Astrocyte (in vitro differentiated cells and primary cell): ENCODE measurements around the gene CLDN6. TPM values are rescaled to one million over a fixed set of nuclear protein-coding genes. Genes with fewer than 3 reads are reported as not detected.

Experiments
- DNase-seq: peaks from one replicate; pipeline ENCODE4 v3.0.0-alpha.2; 2010; ENCODE audit warnings: low read depth
- FAIRE-seq: peaks from 2 replicates; lab custom pipeline; 2011; peaks lifted over from hg19 to GRCh38; lab: Jason Lieb, UNC
- H2AFZ ChIP-seq: 2 replicates; pipeline ENCODE4 v1.6.0; 2012; ENCODE audit warnings: low read depth, low read length, inconsistent platforms
- H3K27ac ChIP-seq: 2 replicates; pipeline ENCODE4 v1.5.1; 2011; ENCODE audit warnings: low read depth, low read length, inconsistent platforms
- H3K27me3 ChIP-seq: 2 replicates; pipeline ENCODE4 v1.6.0; 2011; ENCODE audit warnings: low read length, inconsistent platforms; ENCODE audit not compliant: insufficient read depth
- H3K36me3 ChIP-seq: 2 replicates; pipeline ENCODE4 v1.5.1; 2011; ENCODE audit warnings: low read length, inconsistent platforms; ENCODE audit not compliant: insufficient read depth
- H3K4me1 ChIP-seq: 2 replicates; pipeline ENCODE4 v1.5.1; 2011; ENCODE audit warnings: low read length, inconsistent platforms; ENCODE audit not compliant: insufficient read depth
- H3K4me2 ChIP-seq: 2 replicates; pipeline ENCODE4 v1.6.0; 2012; ENCODE audit warnings: low read length, inconsistent platforms
- H3K4me3 ChIP-seq: 2 replicates; pipeline ENCODE4 v1.5.1; 2011; ENCODE audit warnings: low read depth, mild to moderate bottlenecking, low read length, inconsistent platforms; ENCODE audit not compliant: insufficient read depth
- H3K79me2 ChIP-seq: 2 replicates; pipeline ENCODE4 v1.6.0; 2012; ENCODE audit warnings: mild to moderate bottlenecking, low read length, inconsistent platforms; ENCODE audit not compliant: insufficient read depth
- H3K9ac ChIP-seq: 2 replicates; pipeline ENCODE4 v1.6.0; 2012; ENCODE audit warnings: mild to moderate bottlenecking, low read length, inconsistent platforms
- H3K9me3 ChIP-seq: 2 replicates; pipeline ENCODE4 v1.5.1; 2012; ENCODE audit warnings: low read depth, mild to moderate bottlenecking, low read length, inconsistent platforms; ENCODE audit not compliant: insufficient read depth
- H4K20me1 ChIP-seq: 2 replicates; pipeline ENCODE4 v1.6.0; 2012; ENCODE audit warnings: low read length, inconsistent platforms; ENCODE audit not compliant: insufficient read depth
- H3K27ac Mint-ChIP-seq: one replicate; pipeline ENCODE4 v1.8.0; 2021; ENCODE audit warnings: mild to moderate bottlenecking, mixed read lengths; ENCODE audit not compliant: unreplicated experiment
- H3K27me3 Mint-ChIP-seq: one replicate; pipeline ENCODE4 v1.8.0; 2021; ENCODE audit warnings: low read depth, mixed read lengths; ENCODE audit not compliant: unreplicated experiment
- H3K36me3 Mint-ChIP-seq: one replicate; pipeline ENCODE4 v1.8.0; 2021; ENCODE audit warnings: low read depth, mixed read lengths; ENCODE audit not compliant: unreplicated experiment
- H3K4me1 Mint-ChIP-seq: one replicate; pipeline ENCODE4 v1.8.0; 2021; ENCODE audit warnings: low read depth, mixed read lengths; ENCODE audit not compliant: unreplicated experiment
- H3K4me3 Mint-ChIP-seq: one replicate; pipeline ENCODE4 v1.8.0; 2021; ENCODE audit warnings: mild to moderate bottlenecking, moderate library complexity, mixed read lengths; ENCODE audit not compliant: unreplicated experiment
- H3K9me3 Mint-ChIP-seq: one replicate; pipeline ENCODE4 v1.8.0; 2021; ENCODE audit warnings: mild to moderate bottlenecking, mixed read lengths; ENCODE audit not compliant: unreplicated experiment
- CTCF ChIP-seq: IDR thresholded peaks from 2 replicates; pipeline ENCODE4 v1.5.1; 2011; ENCODE audit warnings: low read depth, mild to moderate bottlenecking, inconsistent platforms, low read length, moderate library complexity; ENCODE audit not compliant: insufficient read depth
- EZH2 ChIP-seq: IDR thresholded peaks from 2 replicates; pipeline ENCODE4 v1.6.1; 2012; ENCODE audit warnings: mild to moderate bottlenecking, low read length, inconsistent platforms; ENCODE audit not compliant: insufficient read depth
- total RNA-seq: library from RNA; stranded (reverse); gene quantifications from 2 replicates; pipeline ENCODE4 v1.2.1, GENCODE V29; 2021

The CLDN6 gene
- total RNA-seq, 1 donor from 2014 or later: 584 TPM

- DNase-seq: no peak
- Histone ChIP-seq H3K4me3 (no peak overlapping the region), H3K9me3 (no peaks in the 10 kb centered on the region), H3K27me3 (peaks cover 2% of the 10 kb centered on the region), H4K20me1 (no peaks in the 10 kb centered on the region), H3K27ac (no peak overlapping the region), H3K4me1 (peaks cover 11% of the 10 kb centered on the region), H3K36me3 (no peaks in the 10 kb centered on the region), H3K79me2 (no peaks in the 10 kb centered on the region), H3K9ac (no peak overlapping the region), H2AFZ (no peak overlapping the region), H3K4me2 (no peak overlapping the region)
- no peaks in the 10 kb centered on the region for H3K27me3 Mint-ChIP-seq
- TF ChIP-seq EZH2 (no peak), CTCF (no peak)
- no peak for FAIRE-seq
- no peaks in the 10 kb centered on the region for H3K36me3 Mint-ChIP-seq
- H3K27ac Mint-ChIP-seq: no peak overlapping the region
- H3K4me1 Mint-ChIP-seq: peaks cover 5% of the 10 kb centered on the region
- no peak overlapping the region for H3K4me3 Mint-ChIP-seq
- no peaks in the 10 kb centered on the region for H3K9me3 Mint-ChIP-seq
Observed at GRCh38 chr16:3063625-3064386, 45.8 kb upstream of the CLDN6 start.

DNA sequence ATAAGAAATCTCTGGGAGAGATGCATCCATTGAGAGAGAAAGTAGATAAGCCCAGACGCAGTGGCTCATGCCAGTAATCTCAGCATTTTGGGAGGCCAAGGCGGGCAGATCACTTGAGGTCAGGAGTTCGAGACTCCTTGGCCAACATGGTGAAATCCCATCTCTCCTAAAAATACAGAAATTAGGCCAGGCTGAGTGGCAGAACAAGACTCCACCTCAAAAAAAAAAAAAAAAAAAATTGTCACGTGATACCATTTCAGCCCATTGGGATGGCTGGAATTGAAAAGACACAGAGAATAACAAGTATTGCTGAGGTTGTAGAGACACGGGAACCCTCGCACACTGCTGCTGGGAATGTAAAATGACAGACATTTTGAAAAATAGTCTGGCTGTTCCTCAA lies 44.6 kb upstream of the CLDN6 start:
- TF ChIP-seq CTCF (no peak), EZH2 (no peak)
- H3K4me3 Mint-ChIP-seq: no peak overlapping the region
- DNase-seq (no peak), FAIRE-seq (no peak)
- H3K4me2 ChIP-seq: no peak overlapping the region
- H3K4me3 ChIP-seq: no peak overlapping the region
- H2AFZ ChIP-seq: no peak overlapping the region
- no peaks in the 10 kb centered on the region for H3K9me3 Mint-ChIP-seq
- H3K36me3 ChIP-seq: no peaks in the 10 kb centered on the region
- H4K20me1 ChIP-seq: no peaks in the 10 kb centered on the region
- H3K9me3 ChIP-seq: no peaks in the 10 kb centered on the region
- no peaks in the 10 kb centered on the region for H3K27me3 Mint-ChIP-seq
- H3K27me3 ChIP-seq: peaks cover 2% of the 10 kb centered on the region
- peaks cover 5% of the 10 kb centered on the region for H3K4me1 Mint-ChIP-seq
- H3K9ac ChIP-seq: no peak overlapping the region
- H3K27ac ChIP-seq: no peak overlapping the region
- H3K27ac Mint-ChIP-seq: no peak overlapping the region
- no peaks in the 10 kb centered on the region for H3K79me2 ChIP-seq
- H3K36me3 Mint-ChIP-seq: peaks cover under 1% of the 10 kb centered on the region
- H3K4me1 ChIP-seq: peaks cover 16% of the 10 kb centered on the region
